Motor neuron (in vitro differentiated cells): ENCODE data around the gene PTGES. TPM values are rescaled to one million over a fixed set of nuclear protein-coding genes. Genes with fewer than 3 reads are reported as not detected.
A peak's percentile ranks its signal among the peaks of the same experiment; 100 is the strongest.

Experiments used
- ATAC-seq, 8 experiments: fragments of 200-7000 bp; cut with Tn5 transposase; replicated peaks in 6 of 8; 2 replicates each; pipeline ENCODE4 v1.8.0; 2021; ENCODE audit warnings: mild to moderate bottlenecking in 8 of 8, moderate library complexity in 8 of 8
- H3K27ac ChIP-seq, 2 donors: fragments of 250-450 bp; sonication (Bioruptor Pico); 2 replicates each; pipeline ENCODE4 v1.9.0; 2021; ENCODE audit warnings: antibody characterized with exemption in 2 of 2, mild to moderate bottlenecking in 2 of 2, moderate library complexity in 1 of 2
- H3K4me1 ChIP-seq, 2 donors: fragments of 250-450 bp; sonication (Bioruptor Pico); replicated peaks in 1 of 2; 2 replicates each; pipeline ENCODE4 v1.6.1; 2021; ENCODE audit warnings: antibody characterized with exemption in 2 of 2, mild to moderate bottlenecking in 2 of 2, moderate library complexity in 1 of 2
- H3K4me3 ChIP-seq, 5 donors: fragments of 250-450 bp; sonication (Bioruptor Pico); 2 replicates each; pipeline ENCODE4 v1.9.0; 2021; ENCODE audit warnings: antibody characterized with exemption in 5 of 5, mild to moderate bottlenecking in 5 of 5, moderate library complexity in 4 of 5
- WGBS, 10 experiments: fragments of 450-650 bp; shearing (Covaris generic); methylation state at CpG; one replicate each; pipeline ENCODE4 v1.0.0; 2022; 5-methylcytosine and 5-hydroxymethylcytosine counted together
- in situ Hi-C, 9 experiments: fragments of 400-800 bp; cut with MboI; loops; one replicate each; pipeline ENCODE4 v1.15.0; 2021; ENCODE audit warnings: low sequenced_read_pairs in 9 of 9, low pct_unique_long_range_greater_than_20kb in 2 of 9; ENCODE audit not compliant: unreplicated experiment in 9 of 9
- total RNA-seq, 8 experiments: library from RNA; unstranded; fragments of 300-600 nt; gene quantifications; 2 replicates each; pipeline versions ENCODE4 v1.2.3 to v1.2.4, GENCODE V29; 2022

The PTGES gene
- total RNA-seq, 8 experiments from 2014 or later, result 0.77 to 215 (median 1.9) TPM

- ATAC-seq, result no peak
- Histone ChIP-seq H3K27ac (no peak overlapping the region), H3K4me3 (no peak overlapping the region), H3K4me1 (peaks cover 0 to 12% of the 10 kb centered on the region in 2 donors)
- in situ Hi-C loops, result no loop called here
- WGBS, 10 experiments, result 80 to 100% (median 81%) methylated on average over 1 to 3 of the region's 8 CpGs; no CpG with 5 or more reads in 6 of the 10 experiments
These were observed 48.0 kb downstream of the PTGES start for GRCh38 chr9:129704807-129705206.

- Histone ChIP-seq H3K4me3 (no peak overlapping the region), H3K27ac (no peak overlapping the region), H3K4me1 (peaks cover 0 to 6% of the 10 kb centered on the region in 2 donors)
- 0 to 100% (median 62%) methylated on average over 1 to 9 of the region's 17 CpGs; no CpG with 5 or more reads in 2 of the 10 experiments for WGBS, 10 experiments
- ATAC-seq, result peak in 2 of 8 experiments; percentile 35 to 42
- in situ Hi-C loops, result no loop called here
These were observed 49.0 kb downstream of the PTGES start for GRCh38 chr9:129703667-129704355.

- 0 to 86% (median 17%) methylated on average over 1 to 9 of the region's 19 CpGs; no CpG with 5 or more reads in 1 of the 10 experiments for WGBS, 10 experiments
- H3K4me3 ChIP-seq, result no peak overlapping the region
- in situ Hi-C loops, result no loop called here
- no peak overlapping the region for H3K27ac ChIP-seq
- ATAC-seq, result peak in 3 of 8 experiments; percentile 33 to 80 (median 73)
- H3K4me1 ChIP-seq, result no peaks in the 10 kb centered on the region
These were observed 50.0 kb downstream of the PTGES start for GRCh38 chr9:129702589-129703520.

GRCh38 chr9:129701549-129701948 lies 51.3 kb downstream of the PTGES start:
- no peak overlapping the region for H3K27ac ChIP-seq
- ATAC-seq, result no peak
- in situ Hi-C loops, result no loop called here
- 50 to 100% (median 83%) methylated on average over 1 to 4 of the region's 5 CpGs; no CpG with 5 or more reads in 2 of the 10 experiments for WGBS, 10 experiments
- H3K4me1 ChIP-seq, result peaks cover 4% of the 10 kb centered on the region in 2 donors
- no peak overlapping the region for H3K4me3 ChIP-seq

- 47 to 89% (median 77%) methylated on average over 2 to 8 of the region's 11 CpGs; no CpG with 5 or more reads in 2 of the 10 experiments for WGBS, 10 experiments
- peaks cover 4% of the 10 kb centered on the region in 2 donors for H3K4me1 ChIP-seq
- no peak overlapping the region for H3K27ac ChIP-seq
- ATAC-seq, result no peak
- no peak overlapping the region for H3K4me3 ChIP-seq
- in situ Hi-C loops, result no loop called here
These were observed 51.8 kb downstream of the PTGES start for GRCh38 chr9:129701054-129701453.

GRCh38 chr9:129698254-129698757 lies 54.5 kb downstream of the PTGES start:
- 90 to 93% methylated on average over 3 to 8 of the region's 17 CpGs; no CpG with 5 or more reads in 8 of the 10 experiments for WGBS, 10 experiments
- in situ Hi-C loops, result no loop called here
- no peak overlapping the region for H3K4me3 ChIP-seq
- peaks cover 4% of the 10 kb centered on the region in 2 donors for H3K4me1 ChIP-seq
- ATAC-seq, result peak in 3 of 8 experiments; percentile 32 to 67 (median 36)
- no peak overlapping the region for H3K27ac ChIP-seq

GRCh38 chr9:129697656-129698253 lies 55.1 kb downstream of the PTGES start:
- H3K4me3 ChIP-seq, result peak overlapping the region; percentile 23 to 34 (median 29)
- 20% methylated on average over 3 of the region's 25 CpGs; no CpG with 5 or more reads in 9 of the 10 experiments for WGBS, 10 experiments
- in situ Hi-C loops, result no loop called here
- ATAC-seq, result peak in 3 of 8 experiments; percentile 2 to 18 (median 12)
- no peak overlapping the region for H3K27ac ChIP-seq
- H3K4me1 ChIP-seq, result peaks cover 4% of the 10 kb centered on the region in 2 donors

- H3K27ac ChIP-seq, result no peak overlapping the region
- ATAC-seq, result peak; percentile 57 to 94 (median 90)
- peaks cover 4% of the 10 kb centered on the region in 2 donors for H3K4me1 ChIP-seq
- in situ Hi-C loops, result no loop called here
- peak overlapping the region; percentile 23 to 34 (median 29) for H3K4me3 ChIP-seq
- WGBS, 10 experiments, result 0 to 44% (median 12%) methylated on average over 2 to 9 of the region's 71 CpGs; no CpG with 5 or more reads in 6 of the 10 experiments
These were observed 55.7 kb downstream of the PTGES start for GRCh38 chr9:129696944-129697655.

- Histone ChIP-seq H3K4me3 (no peak overlapping the region), H3K27ac (no peak overlapping the region), H3K4me1 (peaks cover 4% of the 10 kb centered on the region in 2 donors)
- ATAC-seq, result no peak
- 50 to 100% (median 63%) methylated on average over 1 to 3 of the region's 3 CpGs; no CpG with 5 or more reads in 1 of the 10 experiments for WGBS, 10 experiments
- in situ Hi-C loops, result no loop called here
These were observed 57.0 kb downstream of the PTGES start for GRCh38 chr9:129695870-129696269.

GRCh38 chr9:129694243-129694646 lies 58.6 kb downstream of the PTGES start:
- WGBS, 10 experiments, result 0 to 93% (median 54%) methylated on average over 1 to 7 of the region's 11 CpGs; no CpG with 5 or more reads in 6 of the 10 experiments
- Histone ChIP-seq H3K4me3 (no peak overlapping the region), H3K27ac (no peak overlapping the region), H3K4me1 (peaks cover 4% of the 10 kb centered on the region in 2 donors)
- in situ Hi-C loops, result no loop called here
- no peak for ATAC-seq

- no peak overlapping the region for H3K4me3 ChIP-seq
- in situ Hi-C loops, result no loop called here
- peaks cover 4% of the 10 kb centered on the region in 2 donors for H3K4me1 ChIP-seq
- no peak for ATAC-seq
- 8 to 75% (median 61%) methylated on average over 2 to 5 of the region's 8 CpGs; no CpG with 5 or more reads in 4 of the 10 experiments for WGBS, 10 experiments
- H3K27ac ChIP-seq, result no peak overlapping the region
These were observed 59.1 kb downstream of the PTGES start for GRCh38 chr9:129693741-129694140.

- in situ Hi-C loops, result no loop called here
- Histone ChIP-seq H3K27ac (no peak overlapping the region), H3K4me1 (peaks cover under 1 to 4% of the 10 kb centered on the region in 2 donors), H3K4me3 (no peak overlapping the region)
- ATAC-seq, result no peak
- WGBS, 10 experiments, result 60 to 100% (median 76%) methylated on average over 1 to 5 of the region's 5 CpGs; no CpG with 5 or more reads in 3 of the 10 experiments
These were observed 60.3 kb downstream of the PTGES start for GRCh38 chr9:129692534-129692933.
